ENCODE results near the gene FMN2.

FMN2 gene

DNA sequence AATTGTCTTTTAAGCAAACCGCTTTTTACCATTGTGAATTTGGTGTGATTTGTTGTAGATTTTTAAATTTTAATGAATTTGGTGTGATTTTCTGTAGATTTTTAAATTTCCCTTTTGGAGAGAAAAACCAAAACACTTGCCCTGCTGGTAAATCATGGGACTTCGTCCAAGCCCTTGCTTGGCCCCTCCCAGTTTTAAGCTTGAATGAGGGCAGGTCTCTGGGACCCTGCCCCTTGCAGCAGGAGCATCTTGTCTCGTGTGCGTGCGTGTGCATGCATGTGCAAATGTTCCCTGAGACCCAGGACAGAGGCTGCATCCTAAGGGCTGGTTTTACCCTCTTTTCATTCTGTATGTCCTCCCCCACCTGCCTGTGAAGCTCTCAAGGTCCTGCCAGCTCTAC is 271.6 kb downstream of the FMN2 start:
- no peaks in the 10 kb centered on the region for H3K79me1 ChIP-seq (ENCODE audit: low read length)
- H3K36me3 ChIP-seq (ENCODE audit: control insufficient read depth, insufficient read depth, low read length): no peaks in the 10 kb centered on the region
- H3K56ac ChIP-seq (ENCODE audit: low read length): no peak overlapping the region
- H3K27me3 ChIP-seq (ENCODE audit: insufficient read depth, low read length, poor library complexity): no peaks in the 10 kb centered on the region
- H3K23ac ChIP-seq (ENCODE audit: low read length): no peak overlapping the region
- no peak overlapping the region for H2AK5ac ChIP-seq (ENCODE audit: low read length)
- H3K9ac ChIP-seq (ENCODE audit: low read length): no peak overlapping the region
- peak; percentile 6 for DNase-seq
- H3K18ac ChIP-seq (ENCODE audit: low read length): no peak overlapping the region
- H3K4me3 ChIP-seq (ENCODE audit: low read length): no peak overlapping the region
- WGBS (ENCODE audit: extremely low coverage, insufficient coverage, low lambda C conversion rate): 100% methylated on average over 1 of the region's 5 CpGs
- H2BK5ac ChIP-seq (ENCODE audit: low read length): no peak overlapping the region
- H4K5ac ChIP-seq (ENCODE audit: low read length): no peak overlapping the region
- H3K79me2 ChIP-seq (ENCODE audit: control insufficient read depth, insufficient read depth, low read length): no peaks in the 10 kb centered on the region
- no peak overlapping the region for H2BK15ac ChIP-seq (replicated peaks; ENCODE audit: low read depth)
- H4K8ac ChIP-seq (ENCODE audit: low read depth, low read length): no peak overlapping the region
- H3K4me1 ChIP-seq (ENCODE audit: control insufficient read depth, low read depth, low read length): no peaks in the 10 kb centered on the region
- H2BK120ac ChIP-seq (ENCODE audit: low read depth, low read length): no peak overlapping the region
- no peak overlapping the region for H3K4ac ChIP-seq (ENCODE audit: low read depth, low read length)
- no peak overlapping the region for H3K4me2 ChIP-seq (ENCODE audit: low read length)
- no peak overlapping the region for H3K27ac ChIP-seq (ENCODE audit: low read depth, low read length)

DNA sequence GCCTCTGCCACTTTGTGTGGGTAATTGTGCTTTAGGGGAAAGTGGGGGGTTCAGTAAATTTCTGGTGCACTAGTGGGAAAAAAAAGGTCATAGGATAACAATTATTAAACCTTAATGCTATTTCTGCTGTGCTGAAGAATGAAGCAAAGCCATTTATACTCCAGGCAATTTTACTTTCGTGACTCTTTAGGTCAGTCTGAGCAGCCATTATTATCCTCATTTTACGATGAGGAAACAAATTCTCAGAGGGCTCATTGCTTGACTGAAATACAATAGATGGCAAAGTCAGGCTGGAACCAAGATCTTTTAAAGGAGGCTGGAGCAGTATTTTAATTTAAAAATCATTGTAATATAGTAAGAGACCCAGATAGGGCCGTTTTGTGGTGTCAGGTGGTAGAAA is 272.2 kb downstream of the FMN2 start:
- Histone ChIP-seq H3K4ac (ENCODE audit: low read depth, low read length) (no peak overlapping the region), H2BK120ac (ENCODE audit: low read depth, low read length) (no peak overlapping the region), H2AK5ac (ENCODE audit: low read length) (no peak overlapping the region), H4K8ac (ENCODE audit: low read depth, low read length) (no peak overlapping the region), H3K79me1 (ENCODE audit: low read length) (no peaks in the 10 kb centered on the region), H3K56ac (ENCODE audit: low read length) (no peak overlapping the region), H4K5ac (ENCODE audit: low read length) (no peak overlapping the region), H3K36me3 (ENCODE audit: control insufficient read depth, insufficient read depth, low read length) (no peaks in the 10 kb centered on the region), H3K9ac (ENCODE audit: low read length) (no peak overlapping the region), H3K18ac (ENCODE audit: low read length) (no peak overlapping the region), H3K4me1 (ENCODE audit: control insufficient read depth, low read depth, low read length) (no peaks in the 10 kb centered on the region), H2BK5ac (ENCODE audit: low read length) (no peak overlapping the region), H2BK15ac (replicated peaks; ENCODE audit: low read depth) (no peak overlapping the region), H3K27me3 (ENCODE audit: insufficient read depth, low read length, poor library complexity) (no peaks in the 10 kb centered on the region), H3K4me2 (ENCODE audit: low read length) (no peak overlapping the region), H3K23ac (ENCODE audit: low read length) (no peak overlapping the region), H3K27ac (ENCODE audit: low read depth, low read length) (no peak overlapping the region), H3K4me3 (ENCODE audit: low read length) (no peak overlapping the region), H3K79me2 (ENCODE audit: control insufficient read depth, insufficient read depth, low read length) (no peaks in the 10 kb centered on the region)
- WGBS (ENCODE audit: extremely low coverage, insufficient coverage, low lambda C conversion rate): no CpG with 5 or more reads among the region's 3 CpGs
- no peak for DNase-seq

DNA sequence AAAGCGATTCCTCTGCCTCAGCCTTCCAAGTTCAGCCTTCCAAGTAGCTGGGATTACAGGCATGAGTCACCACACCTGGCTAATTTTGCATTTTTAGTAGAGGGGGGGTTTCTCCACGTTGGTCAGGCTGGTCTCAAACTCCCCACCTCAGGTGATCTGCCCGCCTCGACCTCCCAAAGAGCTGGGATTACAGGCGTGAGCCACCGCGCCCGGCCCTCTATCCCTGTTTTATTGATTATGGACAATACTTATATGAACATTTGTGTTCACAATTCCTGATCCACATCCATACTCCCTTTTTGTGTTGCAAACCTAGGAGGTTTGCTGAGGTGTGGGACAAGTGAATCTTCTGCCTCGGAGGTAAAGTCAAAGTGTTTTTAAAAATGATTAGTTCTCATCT is 275.0 kb downstream of the FMN2 start:
- H4K5ac ChIP-seq (ENCODE audit: low read length): no peak overlapping the region
- H4K8ac ChIP-seq (ENCODE audit: low read depth, low read length): no peak overlapping the region
- WGBS (ENCODE audit: extremely low coverage, insufficient coverage, low lambda C conversion rate): no CpG with 5 or more reads among the region's 9 CpGs
- H3K4ac ChIP-seq (ENCODE audit: low read depth, low read length): no peak overlapping the region
- H3K79me1 ChIP-seq (ENCODE audit: low read length): no peaks in the 10 kb centered on the region
- no peak overlapping the region for H2BK120ac ChIP-seq (ENCODE audit: low read depth, low read length)
- no peak overlapping the region for H3K9ac ChIP-seq (ENCODE audit: low read length)
- no peak overlapping the region for H3K56ac ChIP-seq (ENCODE audit: low read length)
- H2AK5ac ChIP-seq (ENCODE audit: low read length): no peak overlapping the region
- no peak overlapping the region for H3K4me3 ChIP-seq (ENCODE audit: low read length)
- no peak overlapping the region for H3K23ac ChIP-seq (ENCODE audit: low read length)
- H2BK15ac ChIP-seq (replicated peaks; ENCODE audit: low read depth): no peak overlapping the region
- H3K27me3 ChIP-seq (ENCODE audit: insufficient read depth, low read length, poor library complexity): no peaks in the 10 kb centered on the region
- no peak for DNase-seq
- no peaks in the 10 kb centered on the region for H3K4me1 ChIP-seq (ENCODE audit: control insufficient read depth, low read depth, low read length)
- H2BK5ac ChIP-seq (ENCODE audit: low read length): no peak overlapping the region
- no peaks in the 10 kb centered on the region for H3K79me2 ChIP-seq (ENCODE audit: control insufficient read depth, insufficient read depth, low read length)
- no peak overlapping the region for H3K27ac ChIP-seq (ENCODE audit: low read depth, low read length)
- no peak overlapping the region for H3K18ac ChIP-seq (ENCODE audit: low read length)
- no peaks in the 10 kb centered on the region for H3K36me3 ChIP-seq (ENCODE audit: control insufficient read depth, insufficient read depth, low read length)
- no peak overlapping the region for H3K4me2 ChIP-seq (ENCODE audit: low read length)

DNA sequence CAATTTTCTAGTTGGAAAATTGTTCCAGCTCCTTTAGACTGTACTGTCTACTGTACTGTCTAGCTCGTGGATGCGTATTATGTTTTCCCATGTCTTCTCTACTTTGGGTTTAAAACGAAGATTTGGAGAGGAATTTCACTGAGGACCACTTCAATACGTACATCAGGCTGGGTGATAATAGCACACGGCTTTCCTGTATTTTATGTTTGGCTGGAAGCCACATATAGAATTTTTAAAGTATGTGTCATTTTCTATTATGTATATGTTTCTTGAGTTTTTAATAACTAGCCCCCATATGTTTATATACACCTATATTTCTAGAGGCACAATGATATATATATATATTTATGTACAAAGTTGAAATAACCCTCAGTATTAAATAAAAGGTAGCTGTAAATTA is 293.9 kb downstream of the FMN2 start:
- no peaks in the 10 kb centered on the region for H3K4me1 ChIP-seq (ENCODE audit: control insufficient read depth, low read depth, low read length)
- no peak overlapping the region for H2BK15ac ChIP-seq (replicated peaks; ENCODE audit: low read depth)
- H4K8ac ChIP-seq (ENCODE audit: low read depth, low read length): no peak overlapping the region
- H2BK120ac ChIP-seq (ENCODE audit: low read depth, low read length): no peak overlapping the region
- H3K9ac ChIP-seq (ENCODE audit: low read length): no peak overlapping the region
- no peak overlapping the region for H2AK5ac ChIP-seq (ENCODE audit: low read length)
- no peak for DNase-seq
- no peaks in the 10 kb centered on the region for H3K79me1 ChIP-seq (ENCODE audit: low read length)
- no peak overlapping the region for H3K4me2 ChIP-seq (ENCODE audit: low read length)
- no CpG with 5 or more reads among the region's 5 CpGs for WGBS (ENCODE audit: extremely low coverage, insufficient coverage, low lambda C conversion rate)
- no peaks in the 10 kb centered on the region for H3K27me3 ChIP-seq (ENCODE audit: insufficient read depth, low read length, poor library complexity)
- no peak overlapping the region for H3K4me3 ChIP-seq (ENCODE audit: low read length)
- H3K4ac ChIP-seq (ENCODE audit: low read depth, low read length): no peak overlapping the region
- no peaks in the 10 kb centered on the region for H3K36me3 ChIP-seq (ENCODE audit: control insufficient read depth, insufficient read depth, low read length)
- no peak overlapping the region for H3K23ac ChIP-seq (ENCODE audit: low read length)
- H3K27ac ChIP-seq (ENCODE audit: low read depth, low read length): no peak overlapping the region
- no peak overlapping the region for H4K5ac ChIP-seq (ENCODE audit: low read length)
- H3K79me2 ChIP-seq (ENCODE audit: control insufficient read depth, insufficient read depth, low read length): no peaks in the 10 kb centered on the region
- no peak overlapping the region for H3K56ac ChIP-seq (ENCODE audit: low read length)
- H3K18ac ChIP-seq (ENCODE audit: low read length): no peak overlapping the region
- H2BK5ac ChIP-seq (ENCODE audit: low read length): no peak overlapping the region

DNA sequence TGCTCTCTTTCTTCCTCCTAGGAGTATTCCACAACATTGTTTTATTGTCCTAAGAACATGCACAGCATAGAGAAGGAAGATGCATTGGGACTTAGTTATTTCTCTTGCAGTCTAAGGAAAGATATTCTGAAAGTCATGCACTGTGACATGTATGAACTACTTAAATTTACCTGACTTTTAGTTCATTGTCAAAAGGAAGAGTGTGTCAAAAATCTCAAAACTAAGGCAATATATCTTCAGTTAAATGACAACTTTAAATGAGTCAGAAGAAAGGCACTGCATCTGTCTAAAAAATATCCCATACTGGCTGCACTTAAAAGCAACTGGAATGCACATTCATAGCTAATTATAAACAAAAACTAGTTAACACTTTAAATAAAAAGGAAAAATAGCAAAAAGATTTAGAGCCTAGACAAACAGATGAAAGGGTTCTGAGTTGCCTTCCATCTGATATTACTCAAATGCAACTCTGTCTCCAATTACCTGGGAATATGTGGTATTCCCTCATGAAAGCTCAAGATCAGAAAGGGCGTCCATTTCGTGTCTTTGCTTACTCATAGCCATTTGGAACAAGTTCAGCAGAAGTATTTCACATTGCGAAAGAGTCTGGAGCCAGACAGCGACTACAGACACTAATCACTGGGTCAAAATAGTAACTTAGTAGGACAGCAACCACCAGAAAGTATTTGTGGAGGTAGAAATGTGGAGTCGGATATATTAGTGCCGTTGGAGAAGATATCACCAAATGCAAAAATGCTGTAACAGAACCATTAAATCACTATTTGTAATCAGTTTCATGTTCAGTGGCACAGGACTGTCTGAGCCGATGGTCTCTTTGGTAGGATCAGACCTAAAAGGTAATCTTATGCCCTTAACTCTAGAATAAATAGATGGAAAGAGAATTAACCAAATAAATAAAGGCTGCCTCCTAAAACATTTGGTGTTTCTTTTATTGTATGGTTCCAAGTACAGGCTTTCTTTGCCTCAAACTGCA is 294.6 kb downstream of the FMN2 start:
- H3K4me2 ChIP-seq (ENCODE audit: low read length): no peak overlapping the region
- no peak for DNase-seq
- no peak overlapping the region for H2BK5ac ChIP-seq (ENCODE audit: low read length)
- no peak overlapping the region for H3K27ac ChIP-seq (ENCODE audit: low read depth, low read length)
- H3K9ac ChIP-seq (ENCODE audit: low read length): no peak overlapping the region
- no peak overlapping the region for H3K4ac ChIP-seq (ENCODE audit: low read depth, low read length)
- no peaks in the 10 kb centered on the region for H3K79me2 ChIP-seq (ENCODE audit: control insufficient read depth, insufficient read depth, low read length)
- no peaks in the 10 kb centered on the region for H3K27me3 ChIP-seq (ENCODE audit: insufficient read depth, low read length, poor library complexity)
- no peaks in the 10 kb centered on the region for H3K79me1 ChIP-seq (ENCODE audit: low read length)
- H3K36me3 ChIP-seq (ENCODE audit: control insufficient read depth, insufficient read depth, low read length): no peaks in the 10 kb centered on the region
- H4K5ac ChIP-seq (ENCODE audit: low read length): no peak overlapping the region
- H2BK120ac ChIP-seq (ENCODE audit: low read depth, low read length): no peak overlapping the region
- WGBS (ENCODE audit: extremely low coverage, insufficient coverage, low lambda C conversion rate): no CpG with 5 or more reads among the region's 7 CpGs
- no peak overlapping the region for H2AK5ac ChIP-seq (ENCODE audit: low read length)
- H3K4me3 ChIP-seq (ENCODE audit: low read length): no peak overlapping the region
- H3K4me1 ChIP-seq (ENCODE audit: control insufficient read depth, low read depth, low read length): no peaks in the 10 kb centered on the region
- no peak overlapping the region for H4K8ac ChIP-seq (ENCODE audit: low read depth, low read length)
- no peak overlapping the region for H3K18ac ChIP-seq (ENCODE audit: low read length)
- H3K23ac ChIP-seq (ENCODE audit: low read length): no peak overlapping the region
- H3K56ac ChIP-seq (ENCODE audit: low read length): no peak overlapping the region
- no peak overlapping the region for H2BK15ac ChIP-seq (replicated peaks; ENCODE audit: low read depth)

All from mesendoderm (in vitro differentiated cells).